LNCAP (cell line): ENCODE data around the gene OR6C1.

ENCODE experiments used
- TF ChIP-seq, protein P1 (sequence below): fragments of 450-650 bp; IDR thresholded peaks from 2 replicates; pipeline ENCODE4 v1.5.1; 2017; ENCODE audit warnings: mild to moderate bottlenecking

The OR6C1 gene

GRCh38 chr12:55314043-55314442 lies at the start of gene OR6C1:
Gene OR6C1 (plus strand): TSS chr12:55314343. CDS start chr12:55320600, 6,257 bp downstream.
- TF ChIP-seq, protein P1, sequence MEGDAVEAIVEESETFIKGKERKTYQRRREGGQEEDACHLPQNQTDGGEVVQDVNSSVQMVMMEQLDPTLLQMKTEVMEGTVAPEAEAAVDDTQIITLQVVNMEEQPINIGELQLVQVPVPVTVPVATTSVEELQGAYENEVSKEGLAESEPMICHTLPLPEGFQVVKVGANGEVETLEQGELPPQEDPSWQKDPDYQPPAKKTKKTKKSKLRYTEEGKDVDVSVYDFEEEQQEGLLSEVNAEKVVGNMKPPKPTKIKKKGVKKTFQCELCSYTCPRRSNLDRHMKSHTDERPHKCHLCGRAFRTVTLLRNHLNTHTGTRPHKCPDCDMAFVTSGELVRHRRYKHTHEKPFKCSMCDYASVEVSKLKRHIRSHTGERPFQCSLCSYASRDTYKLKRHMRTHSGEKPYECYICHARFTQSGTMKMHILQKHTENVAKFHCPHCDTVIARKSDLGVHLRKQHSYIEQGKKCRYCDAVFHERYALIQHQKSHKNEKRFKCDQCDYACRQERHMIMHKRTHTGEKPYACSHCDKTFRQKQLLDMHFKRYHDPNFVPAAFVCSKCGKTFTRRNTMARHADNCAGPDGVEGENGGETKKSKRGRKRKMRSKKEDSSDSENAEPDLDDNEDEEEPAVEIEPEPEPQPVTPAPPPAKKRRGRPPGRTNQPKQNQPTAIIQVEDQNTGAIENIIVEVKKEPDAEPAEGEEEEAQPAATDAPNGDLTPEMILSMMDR: no peak

DNA sequence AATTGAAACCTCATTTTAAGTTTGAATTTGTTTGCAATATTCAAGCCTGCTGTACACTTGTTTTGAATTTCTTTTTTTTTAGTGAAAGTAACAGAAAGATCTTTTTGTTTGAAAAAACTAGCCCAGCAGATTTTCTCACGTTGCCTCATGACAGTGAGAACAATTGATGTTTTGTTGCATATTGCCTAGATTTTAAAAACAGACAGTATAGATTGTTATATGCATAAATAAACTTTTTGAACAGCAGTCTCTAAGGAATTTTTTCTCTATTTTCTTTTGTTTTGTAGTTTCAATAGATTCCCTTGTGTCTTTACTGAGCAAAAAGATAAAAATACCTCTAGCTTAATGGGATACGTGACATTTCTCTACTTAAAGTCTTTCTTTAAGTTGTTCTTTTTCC lies 33.2 kb upstream of the OR6C1 start:
- TF ChIP-seq, protein P1: no peak

DNA sequence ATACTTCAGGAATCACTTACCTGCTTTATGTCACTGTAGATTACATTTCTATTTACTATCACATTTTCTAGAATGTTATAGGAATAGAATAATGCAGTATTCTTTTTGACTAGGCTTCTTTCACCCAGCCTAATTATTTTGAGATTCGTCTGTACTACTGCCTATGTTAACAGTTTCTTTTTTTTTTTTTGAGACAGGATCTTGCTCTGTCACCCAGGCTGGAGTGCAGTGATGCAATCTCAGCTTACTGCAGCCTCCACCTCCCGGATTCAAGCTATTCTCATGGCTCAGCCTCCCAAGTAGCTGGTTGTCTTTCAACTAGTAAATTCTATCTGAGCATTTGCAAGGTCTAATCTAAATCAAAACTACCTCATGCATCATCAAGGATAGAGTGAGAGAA lies 24.1 kb upstream of the OR6C1 start:
- TF ChIP-seq, protein P1: no peak

DNA sequence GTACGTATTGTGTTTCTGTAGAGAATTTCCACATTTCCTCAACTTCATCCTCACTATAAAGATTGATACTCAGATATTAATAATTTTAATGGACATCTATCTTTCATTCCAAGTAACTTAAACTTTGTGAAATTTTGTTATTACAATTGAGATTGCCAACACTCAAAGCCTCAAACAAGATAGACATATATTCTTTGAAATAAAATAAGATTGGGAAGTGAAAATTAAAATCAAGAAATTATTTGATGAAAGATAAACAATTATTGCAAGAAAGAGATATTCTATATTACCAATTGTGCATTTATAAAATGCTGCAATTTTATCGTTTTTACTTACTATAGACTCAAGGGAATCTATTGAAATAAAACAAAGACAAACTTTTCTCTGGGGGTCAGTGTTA lies 17.7 kb upstream of the OR6C1 start, which contains the start of gene OR6C6:
TSS of gene OR6C6 (minus strand) at position 101 of the 400 bp plus-strand sequence. CDS start 1,337 bp downstream, outside the sequence.
- TF ChIP-seq, protein P1: no peak

- TF ChIP-seq, protein P1: no peak
Measured at GRCh38 chr12:55320201-55320600, 6.1 kb downstream of the OR6C1 start.

DNA sequence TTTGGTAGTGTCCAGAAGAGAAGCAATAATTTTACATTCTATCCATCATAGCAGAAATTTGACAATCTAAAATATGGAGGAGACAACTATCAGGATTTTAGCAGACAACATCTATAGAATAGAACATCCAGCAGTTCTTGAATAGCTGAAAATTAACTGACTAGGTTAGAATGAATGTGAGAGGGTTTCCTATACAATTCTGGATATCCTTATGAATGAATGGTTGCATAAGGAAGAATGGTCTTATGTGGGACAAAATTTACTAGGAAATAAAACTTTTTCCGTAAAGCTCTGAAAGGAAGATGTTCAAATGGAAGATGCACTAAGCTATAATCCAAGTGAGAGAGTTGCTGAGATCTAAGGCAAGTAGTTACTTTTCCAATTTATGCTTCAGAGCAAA lies 16.3 kb downstream of the OR6C1 start, which contains the start of gene OR6C3:
TSS of gene OR6C3 (plus strand) at position 301 of the 400 bp plus-strand sequence. CDS start 955 bp downstream, outside the sequence.
- TF ChIP-seq, protein P1: no peak

- TF ChIP-seq, protein P1: no peak
Measured at GRCh38 chr12:55336002-55336401, 21.9 kb downstream of the OR6C1 start.

- TF ChIP-seq, protein P1: no peak
Measured at GRCh38 chr12:55362675-55363074, 48.5 kb downstream of the OR6C1 start, which contains the start of gene OR6C75. Gene OR6C75 (plus strand): TSS chr12:55362975. CDS start chr12:55365111, 2,136 bp downstream.
